Measurements from ENCODE around the gene PFN1.

The PFN1 gene

DNA sequence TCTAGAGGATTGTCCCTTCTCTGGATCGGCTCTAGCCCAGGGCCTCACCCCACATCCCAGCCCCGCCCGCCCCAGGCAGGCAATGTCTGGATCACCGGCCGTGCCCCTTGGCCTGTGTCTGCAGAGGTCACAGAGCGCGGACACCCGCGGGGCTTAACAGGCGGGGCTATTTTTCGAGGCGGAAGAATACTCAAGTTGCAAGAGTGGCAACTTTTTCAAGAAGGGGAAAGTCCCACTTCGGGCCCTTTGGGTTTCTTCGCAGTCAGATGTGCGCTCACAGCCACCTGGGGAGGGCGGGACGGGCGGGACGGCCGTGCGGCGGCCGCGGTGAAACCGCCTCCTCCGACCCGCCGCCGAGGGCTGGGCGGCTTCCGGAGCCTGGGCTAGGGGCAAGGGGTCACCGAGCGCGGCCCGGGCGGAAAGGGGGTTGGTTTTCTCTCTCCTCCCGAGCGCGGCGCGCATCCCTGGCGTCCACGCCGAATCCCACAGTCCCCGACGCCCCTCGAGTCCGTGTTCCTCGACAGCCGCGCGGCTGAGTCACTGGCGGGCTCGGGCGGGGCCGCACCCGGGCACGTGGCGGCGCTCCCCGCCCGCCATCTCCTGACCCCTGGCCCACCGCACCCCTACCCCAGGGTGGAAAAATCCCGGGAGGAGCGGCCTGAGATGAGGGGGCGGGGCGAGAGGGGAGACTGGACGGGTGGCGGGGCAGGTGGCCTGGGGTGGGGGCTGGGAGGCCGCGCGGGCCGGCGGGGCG, 1.2 kb upstream of the PFN1 start:
- H3K4me3 ChIP-seq (ENCODE audit: low read depth, low read length): peak overlapping the region; percentile 99
- TF ChIP-seq, protein P1, sequence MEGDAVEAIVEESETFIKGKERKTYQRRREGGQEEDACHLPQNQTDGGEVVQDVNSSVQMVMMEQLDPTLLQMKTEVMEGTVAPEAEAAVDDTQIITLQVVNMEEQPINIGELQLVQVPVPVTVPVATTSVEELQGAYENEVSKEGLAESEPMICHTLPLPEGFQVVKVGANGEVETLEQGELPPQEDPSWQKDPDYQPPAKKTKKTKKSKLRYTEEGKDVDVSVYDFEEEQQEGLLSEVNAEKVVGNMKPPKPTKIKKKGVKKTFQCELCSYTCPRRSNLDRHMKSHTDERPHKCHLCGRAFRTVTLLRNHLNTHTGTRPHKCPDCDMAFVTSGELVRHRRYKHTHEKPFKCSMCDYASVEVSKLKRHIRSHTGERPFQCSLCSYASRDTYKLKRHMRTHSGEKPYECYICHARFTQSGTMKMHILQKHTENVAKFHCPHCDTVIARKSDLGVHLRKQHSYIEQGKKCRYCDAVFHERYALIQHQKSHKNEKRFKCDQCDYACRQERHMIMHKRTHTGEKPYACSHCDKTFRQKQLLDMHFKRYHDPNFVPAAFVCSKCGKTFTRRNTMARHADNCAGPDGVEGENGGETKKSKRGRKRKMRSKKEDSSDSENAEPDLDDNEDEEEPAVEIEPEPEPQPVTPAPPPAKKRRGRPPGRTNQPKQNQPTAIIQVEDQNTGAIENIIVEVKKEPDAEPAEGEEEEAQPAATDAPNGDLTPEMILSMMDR (IDR thresholded peaks at IDR 0.05; ENCODE audit: borderline replicate concordance, insufficient read depth, low read depth, low read length): no peak

DNA sequence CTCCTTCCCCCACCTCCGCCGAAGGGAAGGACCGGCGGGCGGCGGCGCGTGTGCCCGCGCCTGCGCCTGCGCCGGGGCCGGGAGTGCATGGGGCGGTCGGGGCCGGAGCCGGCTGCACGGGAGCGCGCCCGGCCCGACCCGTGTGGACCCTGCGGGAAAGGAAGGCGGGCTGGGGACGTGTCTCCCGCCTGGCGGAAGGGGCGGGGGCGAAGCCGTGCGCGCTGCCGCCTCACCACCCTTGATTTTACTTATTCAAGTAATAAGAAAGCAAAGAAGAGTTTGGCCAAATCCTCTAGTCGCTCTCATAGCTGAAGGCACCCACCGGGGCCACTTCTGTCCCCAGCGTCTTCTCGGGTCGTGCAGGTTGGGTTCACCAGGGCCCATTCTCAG, 596 bp upstream of the PFN1 start:
- TF ChIP-seq, protein P1 (IDR thresholded peaks at IDR 0.05; ENCODE audit: borderline replicate concordance, insufficient read depth, low read depth, low read length): no peak
- peak overlapping the region; percentile 99 for H3K4me3 ChIP-seq (ENCODE audit: low read depth, low read length)

DNA sequence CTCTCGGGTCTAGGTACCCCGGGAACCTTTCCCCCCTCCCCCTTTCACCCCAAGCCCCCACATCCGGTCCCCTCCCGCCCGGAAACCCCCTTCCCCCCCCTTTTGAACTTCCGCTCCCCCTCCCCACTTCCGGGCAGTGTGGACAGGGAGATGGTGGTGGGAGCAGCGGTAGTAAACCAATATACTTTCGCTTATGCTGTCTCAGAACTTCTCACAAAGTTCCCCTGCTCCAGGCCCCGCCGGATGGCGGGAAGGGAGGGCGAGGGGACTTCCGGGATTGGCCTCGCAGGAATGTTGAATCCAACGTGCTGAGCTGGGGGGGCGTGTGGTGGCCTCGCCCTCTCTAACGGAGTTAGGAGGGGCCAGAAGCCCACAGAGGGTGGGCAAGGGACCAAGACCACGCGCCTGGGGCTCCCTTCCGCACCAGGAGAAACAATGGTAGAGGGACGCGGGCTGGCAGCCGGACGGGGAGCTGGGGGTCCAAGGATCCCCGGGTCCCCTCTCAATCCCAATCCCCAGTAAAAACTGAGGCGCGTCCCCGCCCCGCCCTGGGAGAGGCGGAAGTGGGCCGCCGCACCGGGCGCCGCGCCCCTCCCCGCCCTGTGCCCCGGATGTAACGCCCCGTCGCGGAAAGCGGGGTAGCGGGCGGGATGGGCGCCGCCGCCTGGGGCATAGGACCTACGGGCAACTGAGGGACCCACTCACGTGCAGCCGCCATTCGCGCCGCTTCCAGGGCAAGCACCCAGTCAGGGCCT, 742 bp downstream of the PFN1 start:
- peak overlapping the region; percentile 99 for H3K4me3 ChIP-seq (ENCODE audit: low read depth, low read length)
- TF ChIP-seq, protein P1 (IDR thresholded peaks at IDR 0.05; ENCODE audit: borderline replicate concordance, insufficient read depth, low read depth, low read length): no peak

DNA sequence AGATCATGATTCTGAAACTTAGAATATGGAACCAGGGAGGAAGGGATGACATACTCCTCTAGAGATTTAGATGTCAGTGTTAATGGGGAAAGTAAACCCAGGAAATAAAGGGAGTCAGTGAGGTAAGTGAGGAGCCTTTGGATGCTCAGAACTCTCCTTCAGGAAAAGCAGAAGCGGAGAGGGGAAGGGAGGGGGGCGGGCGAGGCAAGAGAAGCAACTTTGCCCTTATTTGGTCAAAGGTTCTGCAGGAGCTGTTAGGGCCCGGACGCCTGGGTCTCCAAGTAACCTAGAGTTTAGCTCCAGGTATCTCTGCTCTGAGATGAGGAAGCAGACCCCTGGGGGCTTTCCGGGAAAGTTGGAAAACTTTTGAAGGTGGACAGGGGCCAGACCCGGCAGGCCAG, 1.3 kb downstream of the PFN1 start:
- H3K4me3 ChIP-seq (ENCODE audit: low read depth, low read length): peak overlapping the region; percentile 99
- TF ChIP-seq, protein P1 (IDR thresholded peaks at IDR 0.05; ENCODE audit: borderline replicate concordance, insufficient read depth, low read depth, low read length): no peak

DNA sequence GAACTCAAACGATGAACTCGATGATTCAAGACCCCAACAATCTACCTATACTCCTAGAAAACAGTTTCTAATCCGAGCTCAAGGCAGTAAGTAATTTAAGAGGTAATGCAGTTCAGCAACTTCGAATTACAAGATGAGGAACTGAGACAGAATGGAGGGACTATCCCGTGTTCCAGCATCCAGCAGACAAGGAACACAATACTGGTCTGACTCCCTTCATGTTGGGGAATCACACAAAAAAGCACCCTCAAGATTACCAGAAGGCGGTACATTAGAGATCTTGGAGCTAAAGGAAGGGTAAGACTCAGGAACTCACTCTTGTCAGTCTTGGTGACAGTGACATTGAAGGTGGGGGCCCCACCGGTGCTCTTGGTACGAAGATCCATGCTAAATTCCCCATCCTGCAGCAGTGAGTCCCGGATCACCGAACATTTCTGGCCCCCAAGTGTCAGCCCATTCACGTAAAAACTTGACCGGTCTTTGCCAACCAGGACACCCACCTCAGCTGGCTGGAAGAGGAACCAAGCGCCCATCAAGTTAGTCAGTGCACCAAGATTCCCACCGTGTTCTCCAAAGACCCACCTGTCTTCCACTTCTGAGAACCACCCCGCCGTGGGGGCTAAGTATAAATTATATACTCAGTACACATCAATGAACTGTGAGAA, 1.9 kb downstream of the PFN1 start:
- TF ChIP-seq, protein P1 (IDR thresholded peaks at IDR 0.05; ENCODE audit: borderline replicate concordance, insufficient read depth, low read depth, low read length): no peak
- H3K4me3 ChIP-seq (ENCODE audit: low read depth, low read length): peak overlapping the region; percentile 99

DNA sequence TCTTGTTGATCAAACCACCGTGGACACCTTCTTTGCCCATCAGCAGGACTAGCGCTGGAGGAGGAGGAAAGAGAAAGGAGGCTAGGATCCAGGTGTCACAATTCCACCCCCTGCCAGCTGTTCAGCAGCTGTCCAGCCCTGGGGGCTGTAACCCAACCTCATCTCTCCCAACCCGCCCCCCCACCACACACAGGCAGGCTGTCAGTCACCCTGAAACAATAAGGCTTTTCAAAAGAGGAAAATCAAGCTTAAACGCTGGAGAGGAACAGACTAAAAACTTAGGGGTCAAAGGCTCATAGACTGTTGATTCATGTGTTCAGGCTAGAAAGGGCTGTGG, 2.4 kb downstream of the PFN1 start:
- H3K4me3 ChIP-seq (ENCODE audit: low read depth, low read length): peak overlapping the region; percentile 99
- TF ChIP-seq, protein P1 (IDR thresholded peaks at IDR 0.05; ENCODE audit: borderline replicate concordance, insufficient read depth, low read depth, low read length): no peak

Measured in GM12875 (cell line).